Astrocyte (in vitro differentiated cells and primary cell): Measurements from ENCODE around the gene KLHDC8A.

Source experiments
- EZH2 ChIP-seq: IDR thresholded peaks from 2 replicates; pipeline ENCODE4 v1.6.1; 2012; ENCODE audit warnings: mild to moderate bottlenecking, low read length, inconsistent platforms; ENCODE audit not compliant: insufficient read depth
- TF ChIP-seq, protein P1 (sequence below): IDR thresholded peaks from 2 replicates; pipeline ENCODE4 v1.5.1; 2011; ENCODE audit warnings: low read depth, mild to moderate bottlenecking, inconsistent platforms, low read length, moderate library complexity; ENCODE audit not compliant: insufficient read depth

DNA sequence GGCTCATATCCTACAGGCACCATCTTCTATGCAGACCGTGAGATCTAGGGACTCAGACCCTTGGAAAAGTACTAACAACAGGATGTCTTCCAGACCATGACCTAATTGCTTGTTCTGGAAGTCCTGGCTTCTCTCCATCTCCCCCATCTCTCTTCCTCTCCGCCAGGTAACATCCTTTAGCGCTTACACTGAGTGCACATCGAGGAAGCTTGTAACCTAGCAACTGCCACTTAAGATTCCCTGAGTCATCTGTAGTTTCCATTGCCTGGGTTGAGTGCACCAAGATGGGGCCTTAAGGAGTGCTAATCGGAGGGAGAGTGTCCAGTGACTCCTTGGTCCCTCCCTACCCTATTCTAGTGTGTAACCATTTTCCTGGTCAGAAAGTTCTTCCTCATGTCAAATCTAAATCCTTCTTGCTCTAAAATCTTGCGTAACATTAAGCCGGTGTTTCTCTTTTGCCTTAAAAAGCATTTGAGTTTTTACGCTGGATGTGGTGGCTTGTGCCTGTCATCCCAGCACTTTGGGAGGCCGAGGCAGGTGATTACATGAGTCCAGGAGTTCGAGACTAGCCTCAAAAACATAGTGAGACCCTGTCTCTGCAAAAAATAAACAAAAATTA, 9.7 kb downstream of the KLHDC8A start:
- TF ChIP-seq, protein P1, sequence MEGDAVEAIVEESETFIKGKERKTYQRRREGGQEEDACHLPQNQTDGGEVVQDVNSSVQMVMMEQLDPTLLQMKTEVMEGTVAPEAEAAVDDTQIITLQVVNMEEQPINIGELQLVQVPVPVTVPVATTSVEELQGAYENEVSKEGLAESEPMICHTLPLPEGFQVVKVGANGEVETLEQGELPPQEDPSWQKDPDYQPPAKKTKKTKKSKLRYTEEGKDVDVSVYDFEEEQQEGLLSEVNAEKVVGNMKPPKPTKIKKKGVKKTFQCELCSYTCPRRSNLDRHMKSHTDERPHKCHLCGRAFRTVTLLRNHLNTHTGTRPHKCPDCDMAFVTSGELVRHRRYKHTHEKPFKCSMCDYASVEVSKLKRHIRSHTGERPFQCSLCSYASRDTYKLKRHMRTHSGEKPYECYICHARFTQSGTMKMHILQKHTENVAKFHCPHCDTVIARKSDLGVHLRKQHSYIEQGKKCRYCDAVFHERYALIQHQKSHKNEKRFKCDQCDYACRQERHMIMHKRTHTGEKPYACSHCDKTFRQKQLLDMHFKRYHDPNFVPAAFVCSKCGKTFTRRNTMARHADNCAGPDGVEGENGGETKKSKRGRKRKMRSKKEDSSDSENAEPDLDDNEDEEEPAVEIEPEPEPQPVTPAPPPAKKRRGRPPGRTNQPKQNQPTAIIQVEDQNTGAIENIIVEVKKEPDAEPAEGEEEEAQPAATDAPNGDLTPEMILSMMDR: no peak
- TF ChIP-seq EZH2: no peak
